ENCODE measurements around the gene PCDH9. TPM values are rescaled to one million over a fixed set of nuclear protein-coding genes. Genes with fewer than 3 reads are reported as not detected.
"Not testable (repeated sequence)": the region's sequence is repeated elsewhere in the genome, so short reads cannot be mapped to it uniquely, and the experiment has no call there.

The PCDH9 gene
- total and polyA plus RNA-seq, 8 donors, result 2.0 to 11.6 (median 3.1) TPM

- Histone ChIP-seq H3K4me3 (no peak overlapping the region), H3K36me3 (no peaks in the 10 kb centered on the region), H3K27me3 (no peaks in the 10 kb centered on the region), H3K27ac (no peak overlapping the region), H3K9me3 (peaks cover 0 to 11% of the 10 kb centered on the region in 2 donors), H3K4me1 (no peaks in the 10 kb centered on the region)
- no peak for DNase-seq
- intact Hi-C loops (cut with DNase I), result no loop called here
- TF ChIP-seq, protein P1, sequence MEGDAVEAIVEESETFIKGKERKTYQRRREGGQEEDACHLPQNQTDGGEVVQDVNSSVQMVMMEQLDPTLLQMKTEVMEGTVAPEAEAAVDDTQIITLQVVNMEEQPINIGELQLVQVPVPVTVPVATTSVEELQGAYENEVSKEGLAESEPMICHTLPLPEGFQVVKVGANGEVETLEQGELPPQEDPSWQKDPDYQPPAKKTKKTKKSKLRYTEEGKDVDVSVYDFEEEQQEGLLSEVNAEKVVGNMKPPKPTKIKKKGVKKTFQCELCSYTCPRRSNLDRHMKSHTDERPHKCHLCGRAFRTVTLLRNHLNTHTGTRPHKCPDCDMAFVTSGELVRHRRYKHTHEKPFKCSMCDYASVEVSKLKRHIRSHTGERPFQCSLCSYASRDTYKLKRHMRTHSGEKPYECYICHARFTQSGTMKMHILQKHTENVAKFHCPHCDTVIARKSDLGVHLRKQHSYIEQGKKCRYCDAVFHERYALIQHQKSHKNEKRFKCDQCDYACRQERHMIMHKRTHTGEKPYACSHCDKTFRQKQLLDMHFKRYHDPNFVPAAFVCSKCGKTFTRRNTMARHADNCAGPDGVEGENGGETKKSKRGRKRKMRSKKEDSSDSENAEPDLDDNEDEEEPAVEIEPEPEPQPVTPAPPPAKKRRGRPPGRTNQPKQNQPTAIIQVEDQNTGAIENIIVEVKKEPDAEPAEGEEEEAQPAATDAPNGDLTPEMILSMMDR (IDR thresholded peaks at IDR 0.05), result no peak
- no peak for ATAC-seq
Measured at GRCh38 chr13:66301482-66301881, 928.7 kb downstream of the PCDH9 start.

- H3K27me3 ChIP-seq, result no peaks in the 10 kb centered on the region
- DNase-seq (no peak), ATAC-seq (no peak)
- TF ChIP-seq, protein P1 (IDR thresholded peaks at IDR 0.05), result no peak
- intact Hi-C loops (cut with DNase I), result no loop called here
- H3K4me1 ChIP-seq, result no peaks in the 10 kb centered on the region
- no peaks in the 10 kb centered on the region for H3K36me3 ChIP-seq
- H3K27ac ChIP-seq, result no peak overlapping the region
- H3K4me3 ChIP-seq, result no peak overlapping the region
- H3K9me3 ChIP-seq, result peaks cover 0 to 16% of the 10 kb centered on the region in 2 donors
Measured at GRCh38 chr13:66301006-66301405, 929.1 kb downstream of the PCDH9 start.

DNA sequence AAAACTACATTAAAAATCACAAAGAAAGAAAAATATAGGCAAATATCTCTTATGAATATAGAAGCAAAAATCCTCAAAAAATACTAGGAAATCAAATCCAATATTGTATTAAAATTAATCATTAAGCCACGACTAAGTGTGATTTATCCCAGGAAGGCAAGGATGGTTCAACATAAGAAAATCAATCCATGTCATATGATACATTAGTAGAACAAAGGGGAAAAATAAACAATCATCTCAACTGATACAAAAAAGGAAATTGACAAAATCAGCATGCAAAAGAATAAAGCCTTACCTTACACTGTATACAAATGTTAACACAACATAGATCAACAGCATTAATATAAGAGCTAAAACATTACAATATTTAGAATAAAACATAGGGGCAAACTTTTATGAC, 933.3 kb downstream of the PCDH9 start:
- DNase-seq, result no peak
- Histone ChIP-seq H3K27ac (no peak overlapping the region), H3K36me3 (no peaks in the 10 kb centered on the region), H3K27me3 (no peaks in the 10 kb centered on the region), H3K9me3 (peaks cover 0 to 16% of the 10 kb centered on the region in 2 donors), H3K4me3 (no peak overlapping the region), H3K4me1 (no peaks in the 10 kb centered on the region)
- ATAC-seq, result no peak
- TF ChIP-seq, protein P1 (IDR thresholded peaks at IDR 0.05), result no peak
- intact Hi-C loops (cut with DNase I), result no loop called here

DNA sequence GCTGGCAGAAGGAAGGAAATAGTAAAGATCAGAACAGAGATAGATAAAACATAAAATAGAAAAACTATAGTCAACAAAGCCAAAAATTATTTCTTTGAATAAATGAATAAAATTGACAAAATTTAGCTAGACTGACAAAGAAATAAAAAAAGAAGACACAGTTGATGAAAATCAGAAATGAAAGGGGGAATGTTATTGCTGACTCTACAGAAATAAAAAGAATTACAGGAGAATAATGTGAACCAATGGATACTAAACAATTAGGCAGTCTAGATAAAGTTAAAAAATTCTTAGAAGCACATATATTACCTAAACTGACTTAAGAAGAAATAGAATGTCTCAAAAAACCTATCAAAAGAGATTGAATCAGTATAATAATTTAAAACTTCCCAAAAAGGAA, 933.8 kb downstream of the PCDH9 start:
- Histone ChIP-seq H3K27me3 (no peaks in the 10 kb centered on the region), H3K36me3 (no peaks in the 10 kb centered on the region), H3K4me3 (no peak overlapping the region), H3K9me3 (peaks cover 0 to 16% of the 10 kb centered on the region in 2 donors), H3K27ac (no peak overlapping the region), H3K4me1 (no peaks in the 10 kb centered on the region)
- TF ChIP-seq, protein P1 (IDR thresholded peaks at IDR 0.05), result no peak
- no peak for DNase-seq
- no peak for ATAC-seq
- intact Hi-C loops (cut with DNase I), result no loop called here

- H3K36me3 ChIP-seq; H3K4me1 ChIP-seq; intact Hi-C loops (cut with DNase I); DNase-seq; H3K4me3 ChIP-seq; H3K27me3 ChIP-seq; ATAC-seq; H3K27ac ChIP-seq: not testable (repeated sequence)
- H3K9me3 ChIP-seq, result peaks cover 0 to 57% of the 10 kb centered on the region in 2 donors
Measured at GRCh38 chr13:66286806-66287205, 943.3 kb downstream of the PCDH9 start.

DNA sequence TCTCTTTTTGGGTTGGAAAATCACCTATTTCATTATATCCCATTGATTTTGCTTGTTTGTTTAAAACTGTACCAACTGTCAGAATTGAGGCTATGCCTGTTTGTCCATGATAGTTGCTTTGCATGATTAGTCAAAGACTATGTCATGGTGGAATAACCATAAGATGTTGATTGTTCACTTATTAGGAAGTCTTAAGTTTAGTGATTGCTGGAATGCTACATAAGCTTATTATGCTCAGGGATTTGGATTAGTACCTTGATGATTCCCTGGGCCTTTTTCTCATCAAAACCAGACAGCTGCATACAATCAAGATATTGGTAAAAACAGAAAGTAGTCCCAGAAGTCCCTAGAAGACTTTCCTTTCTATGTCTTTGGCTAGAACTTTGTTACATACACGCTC, 954.7 kb downstream of the PCDH9 start:
- TF ChIP-seq, protein P1 (IDR thresholded peaks at IDR 0.05), result no peak
- DNase-seq (no peak), ATAC-seq (no peak)
- Histone ChIP-seq H3K4me1 (no peaks in the 10 kb centered on the region), H3K36me3 (no peaks in the 10 kb centered on the region), H3K27me3 (no peaks in the 10 kb centered on the region), H3K4me3 (no peak overlapping the region), H3K27ac (no peak overlapping the region), H3K9me3 (peaks cover 0 to 21% of the 10 kb centered on the region in 2 donors)
- intact Hi-C loops (cut with DNase I), result no loop called here

Measured in left lung (tissue), 10 donors.